HCT116 (cell line): Measurements from ENCODE around the gene DNPH1.

Source experiments
- CBX3 ChIP-seq: IDR thresholded peaks from 2 replicates; pipeline ENCODE4 v1.6.1; 2012; ENCODE audit warnings: low read depth
- CTCF ChIP-seq, 3 experiments: fragments of 200-600 bp in 1 of 3; sonication (generic) in 1 of 3; IDR thresholded peaks in 2 of 3; conservative IDR thresholded peaks in 1 of 3; 2 replicates each; pipeline ENCODE4 v1.5.1; 2012 to 2017; ENCODE audit warnings: low read depth in 2 of 3, low read length in 2 of 3, antibody characterized with exemption in 1 of 3, borderline replicate concordance in 1 of 3, control low read depth in 1 of 3, mild to moderate bottlenecking in 1 of 3, mixed read lengths in 1 of 3, mixed run types in 1 of 3, moderate library complexity in 1 of 3; ENCODE audit not compliant: insufficient read depth in 1 of 3
- EGR1 ChIP-seq: IDR thresholded peaks from 2 replicates; pipeline ENCODE4 v1.6.1; 2012; ENCODE audit warnings: low read depth
- EZH2 ChIP-seq: fragments of 200-600 bp; sonication (generic); IDR thresholded peaks from 2 replicates; pipeline ENCODE4 v1.6.1; 2017; ENCODE audit warnings: antibody characterized with exemption, mixed run types
- JUND ChIP-seq: IDR thresholded peaks from 2 replicates; pipeline ENCODE4 v1.6.1; 2012
- MAX ChIP-seq: IDR thresholded peaks from 2 replicates; pipeline ENCODE4 v1.6.1; 2012
- POLR2A ChIP-seq: IDR thresholded peaks from 2 replicates; pipeline ENCODE4 v1.7.0; 2011; ENCODE audit warnings: borderline replicate concordance; ENCODE audit not compliant: insufficient read depth, insufficient read length; ENCODE audit errors: extremely low read depth
- POLR2AphosphoS5 ChIP-seq: IDR thresholded peaks from 2 replicates; pipeline ENCODE4 v1.6.1; 2011; ENCODE audit warnings: mild to moderate bottlenecking, low read depth, low read length, moderate library complexity
- RAD21 ChIP-seq: IDR thresholded peaks from 2 replicates; pipeline ENCODE4 v1.6.1; 2012; ENCODE audit warnings: low read depth, mild to moderate bottlenecking
- REST ChIP-seq: IDR thresholded peaks from 2 replicates; pipeline ENCODE4 v1.6.1; 2012; ENCODE audit warnings: low read depth
- SP1 ChIP-seq: IDR thresholded peaks from 2 replicates; pipeline ENCODE4 v1.6.1; 2012; ENCODE audit warnings: low read depth
- YY1 ChIP-seq: IDR thresholded peaks from 2 replicates; pipeline ENCODE4 v1.6.1; 2011; ENCODE audit warnings: low read length, low read depth, moderate library complexity, mild to moderate bottlenecking; ENCODE audit not compliant: insufficient replicate concordance; ENCODE audit errors: extremely low read depth
- ZNF274 ChIP-seq: fragments of 200-500 bp; sonication (Bioruptor generic); IDR thresholded peaks from 2 replicates; pipeline ENCODE4 v1.6.1; 2014; ENCODE audit warnings: mild to moderate bottlenecking, low read depth, low read length, inconsistent platforms

DNA sequence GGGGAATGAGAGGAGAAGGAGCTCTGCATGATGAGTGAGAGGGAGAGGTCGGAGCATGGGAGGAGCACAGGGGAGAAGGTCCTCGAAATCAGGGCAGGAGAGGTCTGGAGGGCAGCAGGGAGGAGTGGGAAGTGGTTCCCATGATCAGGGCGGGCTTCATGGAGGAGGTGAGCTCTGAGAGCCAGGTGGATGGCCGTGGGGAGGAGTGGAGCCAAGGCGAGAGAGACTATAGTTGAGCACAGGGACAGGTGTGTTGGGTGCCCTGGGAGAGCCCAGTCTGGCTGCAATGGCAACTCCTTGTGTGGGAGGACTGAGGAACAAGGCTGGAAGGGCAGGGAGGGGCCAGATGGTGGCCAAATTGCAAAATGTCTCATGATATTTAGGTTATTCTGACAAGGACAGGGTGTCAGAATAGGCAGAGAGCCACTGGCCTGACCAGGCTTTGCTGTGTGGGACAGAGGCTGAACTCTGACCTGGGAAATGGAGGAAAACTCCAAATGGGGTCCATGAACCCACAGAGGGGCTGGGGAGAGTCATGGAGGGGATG lies 35.4 kb upstream of the DNPH1 start:
- no peak for TF ChIP-seq POLR2A
- TF ChIP-seq CTCF (IDR thresholded peaks at IDR 0.05 in 2 of 3, conservative IDR thresholded peaks at IDR 0.05 in 1 of 3; ENCODE audit: borderline replicate concordance in 1 of 3, insufficient read depth in 1 of 3, low read depth in 2 of 3, low read length in 2 of 3) = no peak
- no peak for TF ChIP-seq EGR1
- TF ChIP-seq SP1 = no peak
- TF ChIP-seq POLR2AphosphoS5 = no peak
- no peak for TF ChIP-seq YY1
- no peak for TF ChIP-seq ZNF274
- TF ChIP-seq RAD21 = no peak
- TF ChIP-seq CBX3 = no peak
- TF ChIP-seq JUND = no peak
- no peak for TF ChIP-seq EZH2
- no peak for TF ChIP-seq MAX
- no peak for TF ChIP-seq REST
